ENCODE data around the gene SYNGR3.

The SYNGR3 gene

GRCh38 chr16:1983544-1984346, 6.0 kb upstream of the SYNGR3 start, which contains the start of gene GFER:
Gene GFER (plus strand): TSS chr16:1984193. CDS start chr16:1984219, 26 bp downstream.
- Histone ChIP-seq H3K18ac (ENCODE audit: low read length) (peak within 1 kb of the TSS; percentile 72), H2BK5ac (ENCODE audit: low read length) (no peak within 1 kb of the TSS), H3K4me3 (ENCODE audit: low read length) (peak within 1 kb of the TSS; percentile 78), H3K4me2 (ENCODE audit: low read length) (peak within 1 kb of the TSS; percentile 84), H3K79me1 (ENCODE audit: low read length) (peaks cover 10% of the 10 kb centered on the region), H2AK5ac (ENCODE audit: low read length) (no peak within 1 kb of the TSS), H3K4me1 (ENCODE audit: control insufficient read depth, low read depth, low read length) (peaks cover 5% of the 10 kb centered on the region), H3K79me2 (ENCODE audit: control insufficient read depth, insufficient read depth, low read length) (peaks cover 2% of the 10 kb centered on the region), H4K8ac (ENCODE audit: low read depth, low read length) (no peak within 1 kb of the TSS), H2BK15ac (replicated peaks; ENCODE audit: low read depth) (no peak within 1 kb of the TSS), H3K56ac (ENCODE audit: low read length) (peak within 1 kb of the TSS; percentile 96), H2BK120ac (ENCODE audit: low read depth, low read length) (no peak within 1 kb of the TSS), H3K23ac (ENCODE audit: low read length) (no peak within 1 kb of the TSS), H3K4ac (ENCODE audit: low read depth, low read length) (peak within 1 kb of the TSS; percentile 61), H4K5ac (ENCODE audit: low read length) (no peak within 1 kb of the TSS), H3K27me3 (ENCODE audit: insufficient read depth, low read length, poor library complexity) (peaks cover 9% of the 10 kb centered on the region), H3K36me3 (ENCODE audit: control insufficient read depth, insufficient read depth, low read length) (peaks cover 3% of the 10 kb centered on the region), H3K9ac (ENCODE audit: low read length) (peak within 1 kb of the TSS; percentile 91), H3K27ac (ENCODE audit: low read depth, low read length) (peak within 1 kb of the TSS; percentile 64)
- DNase-seq, result peak; percentile 96
- WGBS (ENCODE audit: extremely low coverage, insufficient coverage, low lambda C conversion rate), result no CpG with 5 or more reads among the region's 109 CpGs

- Histone ChIP-seq H3K56ac (ENCODE audit: low read length) (peak overlapping the region; percentile 96), H3K36me3 (ENCODE audit: control insufficient read depth, insufficient read depth, low read length) (peaks cover 3% of the 10 kb centered on the region), H3K18ac (ENCODE audit: low read length) (peak overlapping the region; percentile 72), H3K9ac (ENCODE audit: low read length) (peak overlapping the region; percentile 91), H4K5ac (ENCODE audit: low read length) (no peak overlapping the region), H4K8ac (ENCODE audit: low read depth, low read length) (no peak overlapping the region), H3K27ac (ENCODE audit: low read depth, low read length) (peak overlapping the region; percentile 64), H3K79me1 (ENCODE audit: low read length) (peaks cover 10% of the 10 kb centered on the region), H3K4me2 (ENCODE audit: low read length) (peak overlapping the region; percentile 43), H3K79me2 (ENCODE audit: control insufficient read depth, insufficient read depth, low read length) (peaks cover 2% of the 10 kb centered on the region), H2BK5ac (ENCODE audit: low read length) (no peak overlapping the region), H2BK120ac (ENCODE audit: low read depth, low read length) (no peak overlapping the region), H2BK15ac (replicated peaks; ENCODE audit: low read depth) (no peak overlapping the region), H3K23ac (ENCODE audit: low read length) (no peak overlapping the region), H3K4me3 (ENCODE audit: low read length) (peak overlapping the region; percentile 78), H3K4ac (ENCODE audit: low read depth, low read length) (peak overlapping the region; percentile 61), H2AK5ac (ENCODE audit: low read length) (no peak overlapping the region), H3K4me1 (ENCODE audit: control insufficient read depth, low read depth, low read length) (peaks cover 5% of the 10 kb centered on the region), H3K27me3 (ENCODE audit: insufficient read depth, low read length, poor library complexity) (peaks cover 9% of the 10 kb centered on the region)
- no peak for DNase-seq
- no CpG with 5 or more reads among the region's 58 CpGs for WGBS (ENCODE audit: extremely low coverage, insufficient coverage, low lambda C conversion rate)
Observed at GRCh38 chr16:1984347-1985225, 5.2 kb upstream of the SYNGR3 start.

GRCh38 chr16:1985466-1986150, 4.2 kb upstream of the SYNGR3 start:
- Histone ChIP-seq H3K27me3 (ENCODE audit: insufficient read depth, low read length, poor library complexity) (peaks cover 8% of the 10 kb centered on the region), H3K18ac (ENCODE audit: low read length) (no peak overlapping the region), H3K79me2 (ENCODE audit: control insufficient read depth, insufficient read depth, low read length) (peaks cover 2% of the 10 kb centered on the region), H2BK15ac (replicated peaks; ENCODE audit: low read depth) (no peak overlapping the region), H2AK5ac (ENCODE audit: low read length) (no peak overlapping the region), H3K4me1 (ENCODE audit: control insufficient read depth, low read depth, low read length) (peaks cover 5% of the 10 kb centered on the region), H3K56ac (ENCODE audit: low read length) (no peak overlapping the region), H3K27ac (ENCODE audit: low read depth, low read length) (no peak overlapping the region), H4K5ac (ENCODE audit: low read length) (no peak overlapping the region), H2BK120ac (ENCODE audit: low read depth, low read length) (no peak overlapping the region), H3K23ac (ENCODE audit: low read length) (no peak overlapping the region), H3K4ac (ENCODE audit: low read depth, low read length) (no peak overlapping the region), H4K8ac (ENCODE audit: low read depth, low read length) (no peak overlapping the region), H3K4me3 (ENCODE audit: low read length) (no peak overlapping the region), H3K79me1 (ENCODE audit: low read length) (peaks cover 10% of the 10 kb centered on the region), H3K4me2 (ENCODE audit: low read length) (no peak overlapping the region), H3K9ac (ENCODE audit: low read length) (peak overlapping the region; percentile 91), H3K36me3 (ENCODE audit: control insufficient read depth, insufficient read depth, low read length) (peaks cover 3% of the 10 kb centered on the region), H2BK5ac (ENCODE audit: low read length) (no peak overlapping the region)
- WGBS (ENCODE audit: extremely low coverage, insufficient coverage, low lambda C conversion rate), result no CpG with 5 or more reads among the region's 14 CpGs
- DNase-seq, result no peak

- Histone ChIP-seq H2BK120ac (ENCODE audit: low read depth, low read length) (no peak overlapping the region), H3K4me3 (ENCODE audit: low read length) (no peak overlapping the region), H3K4ac (ENCODE audit: low read depth, low read length) (no peak overlapping the region), H2BK15ac (replicated peaks; ENCODE audit: low read depth) (no peak overlapping the region), H3K9ac (ENCODE audit: low read length) (no peak overlapping the region), H2BK5ac (ENCODE audit: low read length) (no peak overlapping the region), H3K4me2 (ENCODE audit: low read length) (no peak overlapping the region), H4K8ac (ENCODE audit: low read depth, low read length) (no peak overlapping the region), H3K56ac (ENCODE audit: low read length) (no peak overlapping the region), H3K79me1 (ENCODE audit: low read length) (peaks cover 10% of the 10 kb centered on the region), H3K36me3 (ENCODE audit: control insufficient read depth, insufficient read depth, low read length) (peaks cover 3% of the 10 kb centered on the region), H3K79me2 (ENCODE audit: control insufficient read depth, insufficient read depth, low read length) (peaks cover 2% of the 10 kb centered on the region), H2AK5ac (ENCODE audit: low read length) (no peak overlapping the region), H3K27me3 (ENCODE audit: insufficient read depth, low read length, poor library complexity) (peaks cover 3% of the 10 kb centered on the region), H3K4me1 (ENCODE audit: control insufficient read depth, low read depth, low read length) (peaks cover 5% of the 10 kb centered on the region), H3K27ac (ENCODE audit: low read depth, low read length) (no peak overlapping the region), H3K23ac (ENCODE audit: low read length) (no peak overlapping the region), H4K5ac (ENCODE audit: low read length) (no peak overlapping the region), H3K18ac (ENCODE audit: low read length) (no peak overlapping the region)
- DNase-seq, result no peak
- no CpG with 5 or more reads among the region's 10 CpGs for WGBS (ENCODE audit: extremely low coverage, insufficient coverage, low lambda C conversion rate)
Observed at GRCh38 chr16:1987198-1987597, 2.6 kb upstream of the SYNGR3 start.

- Histone ChIP-seq H2BK15ac (replicated peaks; ENCODE audit: low read depth) (no peak overlapping the region), H3K36me3 (ENCODE audit: control insufficient read depth, insufficient read depth, low read length) (peaks cover 3% of the 10 kb centered on the region), H3K9ac (ENCODE audit: low read length) (peak overlapping the region; percentile 19), H3K4ac (ENCODE audit: low read depth, low read length) (no peak overlapping the region), H4K8ac (ENCODE audit: low read depth, low read length) (no peak overlapping the region), H3K56ac (ENCODE audit: low read length) (peak overlapping the region; percentile 15), H3K4me1 (ENCODE audit: control insufficient read depth, low read depth, low read length) (peaks cover 2% of the 10 kb centered on the region), H2BK120ac (ENCODE audit: low read depth, low read length) (no peak overlapping the region), H4K5ac (ENCODE audit: low read length) (no peak overlapping the region), H3K79me1 (ENCODE audit: low read length) (peaks cover 6% of the 10 kb centered on the region), H3K4me3 (ENCODE audit: low read length) (no peak overlapping the region), H2AK5ac (ENCODE audit: low read length) (no peak overlapping the region), H3K27me3 (ENCODE audit: insufficient read depth, low read length, poor library complexity) (peaks cover 3% of the 10 kb centered on the region), H3K4me2 (ENCODE audit: low read length) (peak overlapping the region; percentile 54), H2BK5ac (ENCODE audit: low read length) (no peak overlapping the region), H3K23ac (ENCODE audit: low read length) (no peak overlapping the region), H3K18ac (ENCODE audit: low read length) (no peak overlapping the region), H3K79me2 (ENCODE audit: control insufficient read depth, insufficient read depth, low read length) (no peaks in the 10 kb centered on the region), H3K27ac (ENCODE audit: low read depth, low read length) (no peak overlapping the region)
- no CpG with 5 or more reads among the region's 25 CpGs for WGBS (ENCODE audit: extremely low coverage, insufficient coverage, low lambda C conversion rate)
- DNase-seq, result no peak
Observed at GRCh38 chr16:1990101-1990350, 256 bp downstream of the SYNGR3 start.

Measured in mesendoderm (in vitro differentiated cells).